ENCODE data around the gene FOS. TPM values are rescaled to one million over a fixed set of nuclear protein-coding genes. Genes with fewer than 3 reads are reported as not detected.

FOS gene
- total and polyA plus RNA-seq, 2 of the 13 experiments (the other 11 are each of a cell fraction or from before 2014, with no cell fraction given), result 15.9 to 24.2 TPM

DNA sequence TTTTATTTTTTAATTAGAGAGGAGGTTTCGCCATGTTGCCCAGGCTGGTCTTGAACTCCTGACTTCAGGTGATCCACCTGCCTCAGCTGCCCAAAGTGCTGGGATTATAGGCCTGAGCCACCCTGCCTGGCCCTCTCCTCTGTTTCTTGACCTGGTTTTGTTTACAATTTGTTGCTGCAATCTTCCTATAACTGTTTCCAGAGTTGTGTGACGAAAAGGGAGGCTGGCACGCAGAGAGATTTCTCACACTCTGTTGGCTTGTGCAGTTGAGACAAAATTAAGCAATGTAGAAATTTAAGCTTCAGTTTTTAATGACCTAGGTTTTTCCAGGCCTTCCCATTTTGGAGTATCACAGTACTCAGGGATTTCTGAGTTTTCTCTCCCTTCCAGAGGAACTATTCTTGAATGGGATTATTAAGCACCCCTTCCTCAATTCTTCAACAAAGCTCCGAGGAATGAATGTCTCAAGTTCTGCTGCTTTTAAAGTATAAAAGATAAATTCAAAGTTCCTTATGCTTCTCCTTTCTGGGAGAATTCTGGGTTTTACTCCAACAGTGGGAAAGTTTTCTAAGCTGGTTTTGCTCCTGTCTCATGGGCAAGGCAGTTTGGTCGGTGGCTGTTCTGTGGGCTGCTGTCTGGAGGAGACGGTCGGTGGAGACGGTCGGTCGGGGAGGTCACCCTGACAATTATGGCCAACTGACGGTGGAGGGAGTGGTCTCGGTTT is 20.4 kb upstream of the FOS start:
- Histone ChIP-seq H3K79me2 (ENCODE audit: insufficient read depth, low read length) (no peaks in the 10 kb centered on the region), H3K27me3 (ENCODE audit: control insufficient read depth in 1 of 2, insufficient read depth in 2 of 2, low read length in 2 of 2) (peaks cover 0 to 16% of the 10 kb centered on the region in 2 experiments; a peak in 1 of 5 replicates), H3K4me1 (ENCODE audit: insufficient read depth, low read length) (peaks cover 49% of the 10 kb centered on the region), H2AFZ (ENCODE audit: low read length) (no peak overlapping the region), H3K9ac (ENCODE audit: insufficient read depth, low read depth, low read length) (peak overlapping the region; percentile 98), H3K4me2 (ENCODE audit: low read depth, low read length) (peak overlapping the region; percentile 100), H3K9me3 (ENCODE audit: low read length) (no peaks in the 10 kb centered on the region), H3K4me3 (replicated peaks in 1 of 3; ENCODE audit: insufficient read depth in 1 of 3, low read depth in 2 of 3, low read length in 3 of 3) (peak overlapping the region; percentile 39 to 76 (median 62)), H3K27ac (ENCODE audit: extremely low read length, insufficient read depth, low read length) (peak overlapping the region; percentile 80), H4K20me1 (ENCODE audit: insufficient read depth, low read length) (no peaks in the 10 kb centered on the region), H3K36me3 (replicated peaks in 1 of 2; ENCODE audit: control insufficient read depth in 1 of 2, insufficient read depth in 2 of 2, low read length in 2 of 2) (no peaks in the 10 kb centered on the region)
- ChIA-PET POLR2A (interaction anchor here (0.9 to 1.3 kb wide), 4 partner anchors 9 to 131 kb away, joined by 4 to 7 read pairs (median 5); partner anchors contain the start of gene NEK9), CTCF (ENCODE audit: low intra/inter-chr PET ratio, low total read pairs) (no interaction called here)
- ATAC-seq (peak; percentile 8; the same call in 1 of the 3 replicates), FAIRE-seq (peak; percentile 15), DNase-seq (ENCODE audit: low spot score) (no peak)
- TSS peak; percentile 96 for BruUV-seq (replicated peaks)
- 3% methylated on average over 12 of the region's 12 CpGs for WGBS (ENCODE audit: low lambda C conversion rate)
- in situ Hi-C loops (cut with HindIII; ENCODE audit: extremely low pct_ligation_motif_present, low pct_unique_long_range_greater_than_20kb), result no loop called here
- intact Hi-C loops (cut with micrococcal nuclease; ENCODE audit: unreplicated experiment), result loop anchor here (2.0 to 5.0 kb wide), 3 partner anchors 19 to 81 kb away; partner anchors contain the start of gene TMED10
- 0 out of 2 replicates have a peak, but pooled peaks have one; percentile 12 for TF ChIP-seq ZFX (CRISPR knock-in tag; IDR thresholded peaks at IDR 0.05; ENCODE audit: low read depth)
- TF ChIP-seq ZNF569 (CRISPR knock-in tag; IDR thresholded peaks at IDR 0.05; ENCODE audit: borderline replicate concordance), result no peak
- TF ChIP-seq ZKSCAN5 (CRISPR knock-in tag; IDR thresholded peaks at IDR 0.05), result no peak
- TF ChIP-seq, protein P1, sequence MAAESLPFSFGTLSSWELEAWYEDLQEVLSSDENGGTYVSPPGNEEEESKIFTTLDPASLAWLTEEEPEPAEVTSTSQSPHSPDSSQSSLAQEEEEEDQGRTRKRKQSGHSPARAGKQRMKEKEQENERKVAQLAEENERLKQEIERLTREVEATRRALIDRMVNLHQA (CRISPR knock-in tag; IDR thresholded peaks at IDR 0.05), result no peak
- 0 out of 2 replicates have a peak, but pooled peaks have one; percentile 34 for TF ChIP-seq CEBPG (CRISPR knock-in tag; IDR thresholded peaks at IDR 0.05)
- peak; percentile 79 for TF ChIP-seq ZMYM2 (CRISPR knock-in tag; IDR thresholded peaks at IDR 0.05)
- TF ChIP-seq ZMYM4 (CRISPR knock-in tag; IDR thresholded peaks at IDR 0.05), result no peak
- TF ChIP-seq SMC3 (IDR thresholded peaks at IDR 0.05; ENCODE audit: low read length), result no peak
- no peak for TF ChIP-seq ZNF550 (CRISPR knock-in tag; IDR thresholded peaks at IDR 0.05; ENCODE audit: borderline replicate concordance)
- TF ChIP-seq ZNF557 (CRISPR knock-in tag; IDR thresholded peaks at IDR 0.05), result no peak
- TF ChIP-seq MTF1 (CRISPR knock-in tag; IDR thresholded peaks at IDR 0.05), result no peak
- peak; percentile 1; the same call in 1 of the 2 replicates for TF ChIP-seq ARNT2 (CRISPR knock-in tag; IDR thresholded peaks at IDR 0.05; ENCODE audit: low read depth)
- no peak for TF ChIP-seq ZNF878 (CRISPR knock-in tag; IDR thresholded peaks at IDR 0.05)
- no peak for TF ChIP-seq CBX1 (IDR thresholded peaks at IDR 0.05; ENCODE audit: low read depth)
- TF ChIP-seq ZNF556 (CRISPR knock-in tag; IDR thresholded peaks at IDR 0.05; ENCODE audit: borderline replicate concordance), result peak; percentile 15; the same call in 1 of the 2 replicates
- TF ChIP-seq ZNF615 (CRISPR knock-in tag; IDR thresholded peaks at IDR 0.05; ENCODE audit: borderline replicate concordance), result no peak
- peak; percentile 85; the same call in 1 of the 2 replicates for TF ChIP-seq CBX2 (IDR thresholded peaks at IDR 0.05; ENCODE audit: low read depth, low read length)
- no peak for TF ChIP-seq CBX2 (CRISPR knock-in tag; IDR thresholded peaks at IDR 0.05; ENCODE audit: low read depth)
- TF ChIP-seq MAFK (conservative IDR thresholded peaks at IDR 0.05 in 1 of 2, IDR thresholded peaks at IDR 0.05 in 1 of 2; ENCODE audit: low read length in 2 of 2), result no peak
- 0 out of 2 replicates have a peak, but pooled peaks have one; percentile 7 for TF ChIP-seq ZNF501 (CRISPR knock-in tag; IDR thresholded peaks at IDR 0.05)
- no peak for TF ChIP-seq EHMT2 (IDR thresholded peaks at IDR 0.05; ENCODE audit: borderline replicate concordance, low read depth, low read length)
- no peak for TF ChIP-seq KMT2A (CRISPR knock-in tag; IDR thresholded peaks at IDR 0.05)
- TF ChIP-seq FOXA3 (CRISPR knock-in tag; IDR thresholded peaks at IDR 0.05), result 0 out of 2 replicates have a peak, but pooled peaks have one; percentile 11
- TF ChIP-seq, protein P2, sequence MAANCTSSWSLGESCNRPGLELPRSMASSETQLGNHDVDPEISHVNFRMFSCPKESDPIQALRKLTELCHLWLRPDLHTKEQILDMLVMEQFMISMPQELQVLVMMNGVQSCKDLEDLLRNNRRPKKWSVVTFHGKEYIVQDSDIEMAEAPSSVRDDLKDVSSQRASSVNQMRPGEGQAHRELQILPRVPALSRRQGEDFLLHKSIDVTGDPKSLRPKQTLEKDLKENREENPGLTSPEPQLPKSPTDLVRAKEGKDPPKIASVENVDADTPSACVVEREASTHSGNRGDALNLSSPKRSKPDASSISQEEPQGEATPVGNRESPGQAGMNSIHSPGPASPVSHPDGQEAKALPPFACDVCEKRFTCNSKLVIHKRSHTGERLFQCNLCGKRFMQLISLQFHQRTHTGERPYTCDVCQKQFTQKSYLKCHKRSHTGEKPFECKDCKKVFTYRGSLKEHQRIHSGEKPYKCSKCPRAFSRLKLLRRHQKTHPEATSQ (CRISPR knock-in tag; IDR thresholded peaks at IDR 0.05; ENCODE audit: borderline replicate concordance), result no peak
